LNCAP (cell line): ENCODE measurements around the gene TRIP11.

Source experiments
- TF ChIP-seq, protein P1 (sequence below): fragments of 450-650 bp; IDR thresholded peaks from 2 replicates; pipeline ENCODE4 v1.5.1; 2017; ENCODE audit warnings: mild to moderate bottlenecking

Gene TRIP11

GRCh38 chr14:91961297-91962220 lies 78.3 kb downstream of the TRIP11 start:
- TF ChIP-seq, protein P1, sequence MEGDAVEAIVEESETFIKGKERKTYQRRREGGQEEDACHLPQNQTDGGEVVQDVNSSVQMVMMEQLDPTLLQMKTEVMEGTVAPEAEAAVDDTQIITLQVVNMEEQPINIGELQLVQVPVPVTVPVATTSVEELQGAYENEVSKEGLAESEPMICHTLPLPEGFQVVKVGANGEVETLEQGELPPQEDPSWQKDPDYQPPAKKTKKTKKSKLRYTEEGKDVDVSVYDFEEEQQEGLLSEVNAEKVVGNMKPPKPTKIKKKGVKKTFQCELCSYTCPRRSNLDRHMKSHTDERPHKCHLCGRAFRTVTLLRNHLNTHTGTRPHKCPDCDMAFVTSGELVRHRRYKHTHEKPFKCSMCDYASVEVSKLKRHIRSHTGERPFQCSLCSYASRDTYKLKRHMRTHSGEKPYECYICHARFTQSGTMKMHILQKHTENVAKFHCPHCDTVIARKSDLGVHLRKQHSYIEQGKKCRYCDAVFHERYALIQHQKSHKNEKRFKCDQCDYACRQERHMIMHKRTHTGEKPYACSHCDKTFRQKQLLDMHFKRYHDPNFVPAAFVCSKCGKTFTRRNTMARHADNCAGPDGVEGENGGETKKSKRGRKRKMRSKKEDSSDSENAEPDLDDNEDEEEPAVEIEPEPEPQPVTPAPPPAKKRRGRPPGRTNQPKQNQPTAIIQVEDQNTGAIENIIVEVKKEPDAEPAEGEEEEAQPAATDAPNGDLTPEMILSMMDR, result no peak

GRCh38 chr14:91957876-91958313 lies 82.0 kb downstream of the TRIP11 start:
- TF ChIP-seq, protein P1, result no peak

- TF ChIP-seq, protein P1, result no peak
These were observed 83.2 kb downstream of the TRIP11 start for GRCh38 chr14:91956616-91957015.

DNA sequence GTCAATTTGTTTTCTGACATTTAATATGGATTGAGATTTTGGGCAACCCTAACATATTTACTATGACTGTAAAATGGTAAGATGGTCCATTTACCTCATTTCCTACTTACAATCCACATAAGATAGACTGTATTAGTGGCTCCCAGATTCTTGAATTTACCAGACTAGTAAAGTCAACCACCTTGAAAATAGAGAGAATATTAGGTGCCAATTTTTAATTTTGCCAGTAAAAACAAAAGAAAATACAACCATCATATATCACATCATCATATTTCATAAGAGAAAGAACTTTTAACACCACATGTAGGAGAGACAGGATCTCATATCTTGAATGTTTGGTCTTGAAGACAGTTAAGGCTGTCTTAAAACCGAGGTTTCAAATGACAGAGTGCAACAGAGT lies 84.7 kb downstream of the TRIP11 start:
- TF ChIP-seq, protein P1, result no peak

DNA sequence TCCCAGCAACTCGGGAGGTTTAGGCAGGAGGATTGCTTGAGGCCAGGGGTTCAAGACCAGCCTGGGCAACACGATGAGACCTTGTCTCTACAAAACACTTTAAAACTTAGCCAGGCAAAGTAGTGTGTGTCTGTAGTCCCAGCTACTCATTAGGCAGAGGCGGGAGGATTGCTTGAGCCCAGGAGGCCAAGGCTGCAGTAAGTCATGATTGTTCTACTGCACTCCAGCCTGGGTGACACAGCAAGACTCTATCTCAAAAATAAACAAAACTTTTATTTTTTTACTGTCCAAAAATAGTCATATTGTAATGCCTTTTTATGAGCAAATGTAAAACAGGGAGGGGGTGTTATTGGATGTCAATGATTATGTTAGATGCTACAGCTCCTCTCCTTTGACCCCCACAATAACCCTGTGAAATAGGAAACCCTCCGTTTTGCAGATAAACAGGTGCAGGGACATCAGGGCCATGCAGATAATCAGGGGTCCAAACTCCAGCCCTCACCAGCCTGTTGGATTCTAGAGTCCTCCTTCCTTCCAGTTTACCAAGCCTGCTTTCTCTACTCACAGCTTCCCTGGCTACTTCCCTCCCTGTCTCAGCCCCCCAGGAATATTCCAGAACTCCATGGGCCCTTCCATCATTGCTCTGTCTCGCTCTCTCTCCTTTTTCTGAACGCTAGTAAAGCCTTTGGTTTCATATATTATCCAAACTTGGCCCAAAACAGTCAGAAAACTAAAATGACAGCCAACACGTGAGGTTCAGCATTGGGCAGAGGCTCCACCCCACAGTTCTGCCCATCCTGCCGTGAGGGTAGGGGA lies 86.5 kb downstream of the TRIP11 start:
- TF ChIP-seq, protein P1, result no peak

GRCh38 chr14:91947475-91948184 lies 92.2 kb downstream of the TRIP11 start, which contains the start of gene FBLN5:
FBLN5 (minus strand) TSS chr14:91947694; CDS start chr14:91947229, 465 bp downstream.
- TF ChIP-seq, protein P1, result no peak
